Pancreas (tissue), 10 donors: Measurements from ENCODE around the gene VAMP7. TPM values are rescaled to one million over a fixed set of nuclear protein-coding genes. Genes with fewer than 3 reads are reported as not detected.
A peak's percentile ranks its signal among the peaks of the same experiment; 100 is the strongest.

Experiments
- ATAC-seq, 4 donors: fragments of 200-7000 bp; cut with Tn5 transposase; one replicate each; pipeline versions ENCODE4 v1.8.0 to v1.9.1; 2020; ENCODE audit warnings: mild to moderate bottlenecking in 4 of 4, moderate library complexity in 4 of 4
- DNase-seq, 6 donors: peaks; one replicate each; pipeline ENCODE4 v3.0.0-alpha.2; 2020
- FAIRE-seq: peaks from 2 replicates; lab custom pipeline; 2012; peaks lifted over from hg19 to GRCh38; lab: Jason Lieb, UNC
- H3K27ac ChIP-seq, 4 donors: fragments of 200-600 bp; sonication (generic); 1 replicate in 3 of 4; 2 replicates in 1 of 4; pipeline versions ENCODE4 v1.5.0 to v1.8.0; 2020
- H3K27me3 ChIP-seq, 4 donors: fragments of 200-600 bp; one replicate each; pipeline ENCODE4 v1.8.0; 2021
- H3K36me3 ChIP-seq, 3 donors: fragments of 200-600 bp; sonication (generic) in 1 of 3; one replicate each; pipeline versions ENCODE4 v1.5.0 to v1.8.0; 2020 to 2021
- H3K4me1 ChIP-seq, 3 donors: fragments of 200-600 bp; one replicate each; pipeline ENCODE4 v1.8.0; 2021
- H3K4me3 ChIP-seq, 4 donors: fragments of 200-600 bp; sonication (generic) in 2 of 4; one replicate each; pipeline versions ENCODE4 v1.5.0 to v1.8.0; 2020 to 2021
- H3K9me3 ChIP-seq, 4 donors: fragments of 200-600 bp; one replicate each; pipeline ENCODE4 v1.8.0; 2021
- WGBS, 2 donors: extraction: QIAGEN DNeasy Blood & Tissue Kit; methylation state at CpG; one replicate each; pipeline ENCODE4 v1.1.7; 2013; 5-methylcytosine and 5-hydroxymethylcytosine counted together
- intact Hi-C, 3 donors: fragments of 100-400 bp; cut with DNase I; formaldehyde crosslinking; loops; one replicate each; pipeline versions ENCODE4 v1.11.1 to v1.14.2; 2022
- polyA plus RNA-seq, 2 donors: library from polyadenylated mRNA; stranded (reverse); fragments of 200-250 nt; gene quantifications; one replicate each; pipeline ENCODE4 v1.2.3, GENCODE V29; 2013
- total RNA-seq, 6 donors: library from RNA; stranded (reverse); fragmentation: NEBNext Ultra II Directional in 4 of 6; extraction: Animal tissue kit (Norgen Biotek cat#: 25700) in 4 of 6; gene quantifications; one replicate each; pipeline versions ENCODE4 v1.2.1 to v1.2.4, GENCODE V29; 2021 to 2023
- TF ChIP-seq, protein P1 (sequence below), 4 donors: fragments of 200-600 bp; sonication (generic) in 3 of 4; IDR thresholded peaks; one replicate each; pipeline versions ENCODE4 v1.5.0 to v1.8.0; 2021; ENCODE audit warnings: antibody characterized with exemption in 4 of 4
- donor health status: healthy with polysubstance abuse.
- donor health status: DM: no; HTN: no; CAD: no; lungs with moderate emphysema.
- donor health status: DM: no; HTN: no; CAD: no.
- donor health status: control.
- donor health status: control.
- donor health status: Bipolar disorder and iron deficiency.
- donor health status: DM: yes; HTN: yes; CAD: no.
- donor health status: DM: no; HTN: no; CAD: no.
- donor health status: DM: no; HTN: no; CAD: no.
- donor health status: DM: yes; HTN: yes; CAD: no.

VAMP7 gene
- total and polyA plus RNA-seq, 8 donors, result 7.0 to 16.4 (median 11.4) TPM

DNA sequence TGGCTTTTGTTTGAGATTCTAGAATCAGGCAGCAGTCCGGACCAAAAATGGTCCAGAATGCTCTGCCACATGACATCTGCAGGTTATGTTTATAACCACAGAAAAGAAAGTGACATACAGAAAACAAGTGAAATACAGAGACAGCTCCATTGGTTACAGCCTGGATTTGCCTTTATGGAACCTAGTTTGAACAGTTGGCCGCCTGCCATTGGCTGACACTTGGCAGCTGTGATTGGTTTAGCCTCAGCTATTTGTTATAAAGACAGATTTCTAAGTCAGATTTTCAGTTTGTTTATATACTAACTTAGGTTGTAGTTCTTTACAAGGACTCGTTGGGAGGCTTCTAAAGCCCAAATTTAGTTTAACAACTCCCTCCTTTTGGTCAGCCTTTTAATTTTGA, 75.5 kb downstream of the VAMP7 start:
- Histone ChIP-seq H3K4me3 (no peak overlapping the region), H3K27ac (no peak overlapping the region), H3K4me1 (no peaks in the 10 kb centered on the region), H3K36me3 (no peaks in the 10 kb centered on the region), H3K9me3 (no peaks in the 10 kb centered on the region), H3K27me3 (no peaks in the 10 kb centered on the region)
- WGBS, 2 donors, result 39 to 65% methylated on average over 3 of the region's 3 CpGs
- DNase-seq (peak in 1 of 6 donors; percentile 10), FAIRE-seq (no peak), ATAC-seq (no peak)
- TF ChIP-seq, protein P1, sequence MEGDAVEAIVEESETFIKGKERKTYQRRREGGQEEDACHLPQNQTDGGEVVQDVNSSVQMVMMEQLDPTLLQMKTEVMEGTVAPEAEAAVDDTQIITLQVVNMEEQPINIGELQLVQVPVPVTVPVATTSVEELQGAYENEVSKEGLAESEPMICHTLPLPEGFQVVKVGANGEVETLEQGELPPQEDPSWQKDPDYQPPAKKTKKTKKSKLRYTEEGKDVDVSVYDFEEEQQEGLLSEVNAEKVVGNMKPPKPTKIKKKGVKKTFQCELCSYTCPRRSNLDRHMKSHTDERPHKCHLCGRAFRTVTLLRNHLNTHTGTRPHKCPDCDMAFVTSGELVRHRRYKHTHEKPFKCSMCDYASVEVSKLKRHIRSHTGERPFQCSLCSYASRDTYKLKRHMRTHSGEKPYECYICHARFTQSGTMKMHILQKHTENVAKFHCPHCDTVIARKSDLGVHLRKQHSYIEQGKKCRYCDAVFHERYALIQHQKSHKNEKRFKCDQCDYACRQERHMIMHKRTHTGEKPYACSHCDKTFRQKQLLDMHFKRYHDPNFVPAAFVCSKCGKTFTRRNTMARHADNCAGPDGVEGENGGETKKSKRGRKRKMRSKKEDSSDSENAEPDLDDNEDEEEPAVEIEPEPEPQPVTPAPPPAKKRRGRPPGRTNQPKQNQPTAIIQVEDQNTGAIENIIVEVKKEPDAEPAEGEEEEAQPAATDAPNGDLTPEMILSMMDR (IDR thresholded peaks at IDR 0.05), result no peak
- intact Hi-C loops, result no loop called here

DNA sequence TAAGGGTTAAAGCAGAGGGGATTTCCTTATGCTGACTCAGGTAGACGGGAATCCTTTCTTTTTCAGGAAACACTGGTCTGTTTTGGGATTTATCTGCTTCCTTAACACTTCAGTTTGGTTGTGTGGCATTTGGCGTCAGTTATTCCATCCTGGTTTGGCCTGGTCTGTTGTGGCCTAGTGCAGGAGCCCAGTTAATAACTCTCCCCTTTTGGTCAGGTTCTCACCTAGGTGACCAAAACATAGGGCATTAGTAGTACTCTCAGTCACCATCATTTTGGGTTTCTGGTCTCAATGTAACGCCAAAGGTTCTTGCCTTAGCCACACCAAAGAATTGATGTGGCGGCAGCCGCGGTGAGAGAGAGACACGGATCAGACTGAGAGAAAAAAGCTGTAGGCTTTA, 76.7 kb downstream of the VAMP7 start:
- intact Hi-C loops, result no loop called here
- Histone ChIP-seq H3K27ac (no peak overlapping the region), H3K36me3 (no peaks in the 10 kb centered on the region), H3K4me3 (no peak overlapping the region), H3K4me1 (no peaks in the 10 kb centered on the region), H3K27me3 (no peaks in the 10 kb centered on the region), H3K9me3 (no peaks in the 10 kb centered on the region)
- FAIRE-seq (no peak), ATAC-seq (no peak), DNase-seq (no peak)
- TF ChIP-seq, protein P1 (IDR thresholded peaks at IDR 0.05), result no peak
- 66 to 75% methylated on average over 6 to 7 of the region's 7 CpGs for WGBS, 2 donors

DNA sequence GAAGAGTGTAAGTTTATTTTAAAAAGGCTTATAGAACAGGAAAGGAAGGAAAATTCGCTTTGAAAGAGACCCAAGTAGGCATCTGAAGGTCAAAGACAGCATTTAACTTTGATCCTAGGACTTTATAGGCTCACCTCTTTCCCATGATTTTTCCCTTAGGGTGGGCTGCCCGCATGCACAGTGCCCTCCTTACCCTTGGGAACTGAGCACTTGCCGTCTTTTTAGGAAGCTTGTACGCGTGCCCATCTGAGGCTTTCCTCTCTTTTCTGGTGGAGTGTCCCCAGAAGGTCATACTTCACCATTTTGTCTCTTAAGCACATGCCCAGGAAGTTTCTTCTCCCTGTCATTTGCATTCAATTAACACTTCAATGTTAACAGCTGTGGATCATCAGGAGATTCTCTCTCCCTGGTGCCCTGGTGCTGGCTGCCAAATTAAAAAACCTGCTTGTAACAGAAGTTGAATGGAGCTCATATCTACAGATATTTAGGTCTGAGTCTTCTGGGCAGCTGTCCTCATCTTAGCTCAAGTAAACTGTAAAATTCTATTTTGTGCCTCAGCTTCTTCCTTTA, 78.0 kb downstream of the VAMP7 start:
- WGBS, 2 donors, result 67% methylated on average over 5 of the region's 5 CpGs
- no peak for DNase-seq
- no peak for ATAC-seq
- H3K9me3 ChIP-seq, result no peaks in the 10 kb centered on the region
- no peak for FAIRE-seq
- no peaks in the 10 kb centered on the region for H3K4me1 ChIP-seq
- H3K4me3 ChIP-seq, result no peak overlapping the region
- TF ChIP-seq, protein P1 (IDR thresholded peaks at IDR 0.05), result no peak
- intact Hi-C loops, result no loop called here
- no peaks in the 10 kb centered on the region for H3K27me3 ChIP-seq
- H3K36me3 ChIP-seq, result no peaks in the 10 kb centered on the region
- no peak overlapping the region for H3K27ac ChIP-seq

DNA sequence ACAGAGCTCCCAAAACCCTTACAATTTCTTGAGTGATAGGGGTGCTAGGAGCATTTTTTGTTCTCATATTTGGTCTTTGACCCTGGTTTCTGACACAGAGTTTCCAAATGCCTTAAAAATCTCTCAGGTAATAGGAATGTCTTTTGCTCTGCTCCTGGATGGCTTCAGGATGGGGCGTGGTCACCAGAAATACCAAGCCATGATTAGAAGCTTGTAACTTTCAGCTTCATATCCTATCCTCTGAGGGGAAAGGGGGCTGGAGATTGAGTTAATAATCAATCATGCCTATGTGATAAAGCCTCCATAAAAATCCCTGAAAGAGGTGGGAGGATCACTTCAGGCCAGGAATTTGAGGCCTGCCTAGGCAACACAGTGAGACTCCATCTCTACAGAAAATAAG, 81.8 kb downstream of the VAMP7 start:
- FAIRE-seq, result no peak
- Histone ChIP-seq H3K27ac (no peak overlapping the region), H3K4me1 (no peaks in the 10 kb centered on the region), H3K36me3 (no peaks in the 10 kb centered on the region), H3K9me3 (no peaks in the 10 kb centered on the region), H3K27me3 (no peaks in the 10 kb centered on the region), H3K4me3 (no peak overlapping the region)
- intact Hi-C loops, result no loop called here
- no peak for DNase-seq
- TF ChIP-seq, protein P1 (IDR thresholded peaks at IDR 0.05), result no peak
- WGBS, 2 donors, result 33 to 47% methylated on average over 1 of the region's 1 CpG
- no peak for ATAC-seq

DNA sequence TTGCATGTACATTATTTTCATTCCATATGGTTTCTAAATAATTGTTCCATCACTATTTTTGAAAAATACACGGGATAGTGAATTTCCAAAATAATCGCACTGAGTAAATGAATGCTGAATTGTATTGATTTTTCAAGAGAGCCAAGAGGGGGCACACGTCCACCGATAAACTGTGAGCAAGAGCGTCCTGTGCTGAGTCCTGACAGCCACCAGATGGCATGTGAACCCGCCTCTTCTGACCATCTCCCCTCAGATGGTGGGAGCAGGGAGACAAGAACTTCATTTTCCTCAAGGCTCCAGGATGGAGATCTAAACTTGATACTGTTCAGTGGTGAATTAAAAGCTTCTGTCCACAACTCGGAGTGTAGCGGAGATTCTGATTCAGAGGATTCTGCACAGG, 85.7 kb downstream of the VAMP7 start:
- WGBS, 2 donors, result 29 to 34% methylated on average over 8 of the region's 8 CpGs
- intact Hi-C loops, result no loop called here
- FAIRE-seq (no peak), ATAC-seq (no peak), DNase-seq (no peak)
- no peaks in the 10 kb centered on the region for H3K27me3 ChIP-seq
- H3K9me3 ChIP-seq, result no peaks in the 10 kb centered on the region
- H3K27ac ChIP-seq, result no peak overlapping the region
- no peaks in the 10 kb centered on the region for H3K36me3 ChIP-seq
- no peak overlapping the region for H3K4me3 ChIP-seq
- TF ChIP-seq, protein P1 (IDR thresholded peaks at IDR 0.05), result no peak
- no peaks in the 10 kb centered on the region for H3K4me1 ChIP-seq
